Stimulated activated CD4-positive, alpha-beta T cell treated with anti-CD3 and anti-CD28 coated beads, Interleukin-4, amount 100 ng/mL, for 24 hours (primary cell): ENCODE measurements around the gene NHEJ1.
"Not testable (repeated sequence)": the region's sequence is repeated elsewhere in the genome, so short reads cannot be mapped to it uniquely, and the experiment has no call there.

Source experiments
- DNase-seq: peaks from one replicate; pipeline ENCODE4 v3.0.0-alpha.2; 2020

Gene NHEJ1

GRCh38 chr2:219160186-219161017 is at the start of gene NHEJ1:
Gene NHEJ1, minus strand, starts transcription at chr2:219160815. Its CDS starts 2,453 bp downstream, at chr2:219158362.
- peak; percentile 95 for DNase-seq

- DNase-seq, result no peak
Measured at GRCh38 chr2:219209236-219210195, 48.9 kb upstream of the NHEJ1 start.

- DNase-seq, result no peak
Measured at GRCh38 chr2:219207884-219208740, 47.5 kb upstream of the NHEJ1 start.

GRCh38 chr2:219207134-219207883 is 46.7 kb upstream of the NHEJ1 start:
- no peak for DNase-seq

- DNase-seq, result peak; percentile 94
Measured at GRCh38 chr2:219206328-219207133, 45.9 kb upstream of the NHEJ1 start, which contains the start of gene ZFAND2B. Gene ZFAND2B, plus strand, starts transcription at chr2:219206782. Its CDS starts 206 bp downstream, at chr2:219206988.

GRCh38 chr2:219205981-219206327 is 45.3 kb upstream of the NHEJ1 start:
- DNase-seq, result no peak

GRCh38 chr2:219205165-219205538 is 44.5 kb upstream of the NHEJ1 start:
- no peak for DNase-seq

- no peak for DNase-seq
Measured at GRCh38 chr2:219204425-219205164, 44.0 kb upstream of the NHEJ1 start.

GRCh38 chr2:219201331-219201730 is 40.7 kb upstream of the NHEJ1 start:
- DNase-seq, result not testable (repeated sequence)

- not testable (repeated sequence) for DNase-seq
Measured at GRCh38 chr2:219200502-219201326, 40.1 kb upstream of the NHEJ1 start.

GRCh38 chr2:219199470-219200211 is 39.0 kb upstream of the NHEJ1 start:
- no peak for DNase-seq

GRCh38 chr2:219198974-219199373 is 38.4 kb upstream of the NHEJ1 start:
- DNase-seq, result no peak

GRCh38 chr2:219197388-219197787 is 36.8 kb upstream of the NHEJ1 start:
- DNase-seq, result no peak

GRCh38 chr2:219186754-219187456 is 26.3 kb upstream of the NHEJ1 start:
- no peak for DNase-seq

- no peak for DNase-seq
Measured at GRCh38 chr2:219184121-219184520, 23.5 kb upstream of the NHEJ1 start.

- no peak for DNase-seq
Measured at GRCh38 chr2:219183151-219183772, 22.6 kb upstream of the NHEJ1 start.
